Measurements from ENCODE around the gene CLEC4A.
"Not testable (repeated sequence)": the region's sequence is repeated elsewhere in the genome, so short reads cannot be mapped to it uniquely, and the experiment has no call there.

Gene CLEC4A

GRCh38 chr12:8134398-8134930 is 11.0 kb downstream of the CLEC4A start:
- DNase-seq (ENCODE audit: low spot score), result not testable (repeated sequence)

GRCh38 chr12:8141647-8142046 is 18.2 kb downstream of the CLEC4A start:
- not testable (repeated sequence) for DNase-seq (ENCODE audit: low spot score)

GRCh38 chr12:8143261-8143660 is 19.8 kb downstream of the CLEC4A start:
- DNase-seq (ENCODE audit: low spot score), result no peak

GRCh38 chr12:8145754-8146441 is 22.5 kb downstream of the CLEC4A start:
- DNase-seq (ENCODE audit: low spot score), result no peak

- DNase-seq (ENCODE audit: low spot score), result no peak
Measured at GRCh38 chr12:8146442-8146771, 23.0 kb downstream of the CLEC4A start.

GRCh38 chr12:8154526-8154925 is 31.1 kb downstream of the CLEC4A start:
- DNase-seq (ENCODE audit: low spot score), result no peak

GRCh38 chr12:8156416-8156815 is 33.0 kb downstream of the CLEC4A start:
- DNase-seq (ENCODE audit: low spot score), result peak; percentile 21

GRCh38 chr12:8156845-8157244 is 33.4 kb downstream of the CLEC4A start, which contains the start of gene ZNF705A:
Gene ZNF705A (plus strand): TSS chr12:8157015. CDS start chr12:8172626, 15,611 bp downstream.
- peak; percentile 89 for DNase-seq (ENCODE audit: low spot score)

GRCh38 chr12:8157484-8158198 is 34.2 kb downstream of the CLEC4A start:
- DNase-seq (ENCODE audit: low spot score), result peak; percentile 16

GRCh38 chr12:8172911-8173310 is 49.5 kb downstream of the CLEC4A start:
- not testable (repeated sequence) for DNase-seq (ENCODE audit: low spot score)

- DNase-seq (ENCODE audit: low spot score), result peak; percentile 37
Measured at GRCh38 chr12:8179989-8180585, 56.7 kb downstream of the CLEC4A start.

- DNase-seq (ENCODE audit: low spot score), result not testable (repeated sequence)
Measured at GRCh38 chr12:8181271-8181670, 57.9 kb downstream of the CLEC4A start.

GRCh38 chr12:8182923-8183322 is 59.5 kb downstream of the CLEC4A start:
- DNase-seq (ENCODE audit: low spot score), result not testable (repeated sequence)

GRCh38 chr12:8183346-8183745 is 59.9 kb downstream of the CLEC4A start:
- DNase-seq (ENCODE audit: low spot score), result not testable (repeated sequence)

GRCh38 chr12:8184206-8184605 is 60.8 kb downstream of the CLEC4A start:
- not testable (repeated sequence) for DNase-seq (ENCODE audit: low spot score)

- DNase-seq (ENCODE audit: low spot score), result not testable (repeated sequence)
Measured at GRCh38 chr12:8188088-8188487, 64.7 kb downstream of the CLEC4A start.
